H1 (cell line): ENCODE measurements around the gene BICRAL. TPM values are rescaled to one million over a fixed set of nuclear protein-coding genes. Genes with fewer than 3 reads are reported as not detected.

Source experiments
- BACH1 ChIP-seq: IDR thresholded peaks from 2 replicates; pipeline ENCODE4 v1.6.1; 2012; ENCODE audit warnings: low read length, improper control_type of control experiment
- CBX8 ChIP-seq: fragments of 300-800, 300-1000 bp; sonication (generic); IDR thresholded peaks from 2 replicates; pipeline ENCODE4 v1.7.1; 2016; ENCODE audit warnings: low read depth, low read length, borderline replicate concordance
- CEBPB ChIP-seq: IDR thresholded peaks from 2 replicates; pipeline ENCODE4 v1.6.1; 2012; ENCODE audit warnings: low read depth, low read length
- CREB1 ChIP-seq: IDR thresholded peaks from 2 replicates; pipeline ENCODE4 v1.6.1; 2012; ENCODE audit warnings: inconsistent platforms
- CTBP2 ChIP-seq: IDR thresholded peaks from 2 replicates; pipeline ENCODE4 v1.7.0; 2011; ENCODE audit warnings: borderline replicate concordance, mild to moderate bottlenecking, moderate library complexity, mixed read lengths, low read length; ENCODE audit not compliant: insufficient read depth, insufficient read length
- JUN ChIP-seq: IDR thresholded peaks from 2 replicates; pipeline ENCODE4 v1.6.1; 2011; ENCODE audit warnings: low read depth, mild to moderate bottlenecking, improper control_type of control experiment, low read length
- POU5F1 ChIP-seq: IDR thresholded peaks from 2 replicates; pipeline ENCODE4 v1.6.1; 2011; ENCODE audit warnings: low read depth, mild to moderate bottlenecking, low read length, moderate library complexity
- RXRA ChIP-seq: IDR thresholded peaks from 2 replicates; pipeline ENCODE4 v1.6.1; 2011; ENCODE audit warnings: low read depth, mild to moderate bottlenecking, low read length, moderate library complexity; ENCODE audit not compliant: insufficient read depth
- SP1 ChIP-seq: IDR thresholded peaks from 2 replicates; pipeline ENCODE4 v1.6.1; 2011; ENCODE audit warnings: low read depth, low read length
- SP4 ChIP-seq: IDR thresholded peaks from 2 replicates; pipeline ENCODE4 v1.6.1; 2012; ENCODE audit warnings: low read length, inconsistent platforms
- TAF1 ChIP-seq: IDR thresholded peaks from 2 replicates; pipeline ENCODE4 v1.6.1; 2011; ENCODE audit warnings: mild to moderate bottlenecking, low read depth, low read length
- TAF7 ChIP-seq: optimal IDR thresholded peaks from 2 replicates; pipeline ENCODE3; 2011; ENCODE audit warnings: low read depth, mild to moderate bottlenecking, inconsistent platforms, low read length, moderate library complexity, borderline replicate concordance
- TCF12 ChIP-seq: IDR thresholded peaks from 2 replicates; pipeline ENCODE4 v1.6.1; 2011; ENCODE audit warnings: low read depth, mild to moderate bottlenecking, low read length
- polyA plus RNA-seq, 7 experiments: library from polyadenylated mRNA; depleted of rRNA in 3 of 7; stranded (reverse) in 5 of 7; unstranded in 2 of 7; fragments of >200 nt in 5 of 7; fragments of 200-250 nt in 2 of 7; gene quantifications; 1 replicate in 5 of 7; 2 replicates in 1 of 7; 4 replicates in 1 of 7; pipeline versions ENCODE4 v1.2.1 to v1.2.3, GENCODE V29; 2011 to 2013; ENCODE audit warnings: missing spikeins in 2 of 7, mixed read lengths in 2 of 7
- total RNA-seq: library from RNA; stranded (reverse); fragmentation: NEBNext Ultra II Directional; extraction: Animal tissue kit (Norgen Biotek cat#: 25700); gene quantifications from 2 replicates; pipeline ENCODE4 v1.2.1, GENCODE V29; 2021
- TF ChIP-seq, protein P1 (sequence below), 3 experiments: IDR thresholded peaks; 1 replicate in 2 of 3; 2 replicates in 1 of 3; pipeline versions ENCODE4 v1.5.1 to v1.6.1; 2011; ENCODE audit warnings: low read length in 3 of 3, mild to moderate bottlenecking in 3 of 3, inconsistent platforms in 2 of 3, low read depth in 1 of 3, moderate library complexity in 1 of 3; ENCODE audit not compliant: insufficient read depth in 1 of 3; ENCODE audit errors: control extremely low read depth in 1 of 3
- TF ChIP-seq, protein P2 (sequence below): IDR thresholded peaks from 2 replicates; pipeline ENCODE4 v1.6.1; 2012; ENCODE audit warnings: inconsistent platforms
- TF ChIP-seq, protein P3 (sequence below): IDR thresholded peaks from 2 replicates; pipeline ENCODE4 v1.6.1; 2011; ENCODE audit warnings: low read depth, mild to moderate bottlenecking, low read length; ENCODE audit not compliant: insufficient read depth

The BICRAL gene
- total and polyA plus RNA-seq, 2 of the 8 experiments (the other 6 are each of a cell fraction or from before 2014, with no cell fraction given): 9.4 to 12.2 TPM

GRCh38 chr6:42756722-42757121 is 25.1 kb upstream of the BICRAL start (continued):
- no peak for TF ChIP-seq CBX8
- TF ChIP-seq BACH1: no peak
- TF ChIP-seq TAF1: 0 out of 2 replicates have a peak, but pooled peaks have one; percentile 27
- TF ChIP-seq, protein P1, sequence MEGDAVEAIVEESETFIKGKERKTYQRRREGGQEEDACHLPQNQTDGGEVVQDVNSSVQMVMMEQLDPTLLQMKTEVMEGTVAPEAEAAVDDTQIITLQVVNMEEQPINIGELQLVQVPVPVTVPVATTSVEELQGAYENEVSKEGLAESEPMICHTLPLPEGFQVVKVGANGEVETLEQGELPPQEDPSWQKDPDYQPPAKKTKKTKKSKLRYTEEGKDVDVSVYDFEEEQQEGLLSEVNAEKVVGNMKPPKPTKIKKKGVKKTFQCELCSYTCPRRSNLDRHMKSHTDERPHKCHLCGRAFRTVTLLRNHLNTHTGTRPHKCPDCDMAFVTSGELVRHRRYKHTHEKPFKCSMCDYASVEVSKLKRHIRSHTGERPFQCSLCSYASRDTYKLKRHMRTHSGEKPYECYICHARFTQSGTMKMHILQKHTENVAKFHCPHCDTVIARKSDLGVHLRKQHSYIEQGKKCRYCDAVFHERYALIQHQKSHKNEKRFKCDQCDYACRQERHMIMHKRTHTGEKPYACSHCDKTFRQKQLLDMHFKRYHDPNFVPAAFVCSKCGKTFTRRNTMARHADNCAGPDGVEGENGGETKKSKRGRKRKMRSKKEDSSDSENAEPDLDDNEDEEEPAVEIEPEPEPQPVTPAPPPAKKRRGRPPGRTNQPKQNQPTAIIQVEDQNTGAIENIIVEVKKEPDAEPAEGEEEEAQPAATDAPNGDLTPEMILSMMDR (IDR thresholded peaks at IDR 0.05; ENCODE audit: control extremely low read depth in 1 of 3, insufficient read depth in 1 of 3, low read depth in 1 of 3, low read length in 3 of 3): no peak
- TF ChIP-seq, protein P2, sequence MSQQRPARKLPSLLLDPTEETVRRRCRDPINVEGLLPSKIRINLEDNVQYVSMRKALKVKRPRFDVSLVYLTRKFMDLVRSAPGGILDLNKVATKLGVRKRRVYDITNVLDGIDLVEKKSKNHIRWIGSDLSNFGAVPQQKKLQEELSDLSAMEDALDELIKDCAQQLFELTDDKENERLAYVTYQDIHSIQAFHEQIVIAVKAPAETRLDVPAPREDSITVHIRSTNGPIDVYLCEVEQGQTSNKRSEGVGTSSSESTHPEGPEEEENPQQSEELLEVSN: peak; percentile 42; the same call in 1 of the 2 replicates
- TF ChIP-seq SP1: no peak
- TF ChIP-seq CTBP2: no peak
- TF ChIP-seq CREB1: no peak
- TF ChIP-seq, protein P3, sequence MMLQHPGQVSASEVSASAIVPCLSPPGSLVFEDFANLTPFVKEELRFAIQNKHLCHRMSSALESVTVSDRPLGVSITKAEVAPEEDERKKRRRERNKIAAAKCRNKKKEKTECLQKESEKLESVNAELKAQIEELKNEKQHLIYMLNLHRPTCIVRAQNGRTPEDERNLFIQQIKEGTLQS: no peak
- TF ChIP-seq CEBPB: no peak
- TF ChIP-seq SP4: 0 out of 2 replicates have a peak, but pooled peaks have one; percentile 2
- TF ChIP-seq TAF7: peak; percentile 24
- no peak for TF ChIP-seq POU5F1
- no peak for TF ChIP-seq RXRA
- peak; percentile 75; the same call in 1 of the 2 replicates for TF ChIP-seq TCF12
- TF ChIP-seq JUN: no peak
